ENCODE data around the gene FAM229B. TPM values are rescaled to one million over a fixed set of nuclear protein-coding genes. Genes with fewer than 3 reads are reported as not detected.
A peak's percentile ranks its signal among the peaks of the same experiment; 100 is the strongest.
"Not testable (repeated sequence)": the region's sequence is repeated elsewhere in the genome, so short reads cannot be mapped to it uniquely, and the experiment has no call there.

FAM229B gene
- total and polyA plus RNA-seq, 7 experiments from 2014 or later, result 0.70 to 14.1 (median 2.5) TPM

GRCh38 chr6:112049026-112049799 lies 38.2 kb upstream of the FAM229B start:
- no peaks in the 10 kb centered on the region for H3K9me3 ChIP-seq (ENCODE audit: control insufficient read depth in 2 of 3, low read length in 3 of 3)
- DNase-seq (no peak), ATAC-seq (no peak)
- H3K4me3 ChIP-seq (ENCODE audit: low read length), result no peak overlapping the region
- H3K27ac Mint-ChIP-seq, result no peak overlapping the region
- intact Hi-C loops (cut with micrococcal nuclease), result no loop called here
- H3K36me3 Mint-ChIP-seq, result no peaks in the 10 kb centered on the region
- H3K4me1 Mint-ChIP-seq, result peaks cover 0 to 6% (median 0%) of the 10 kb centered on the region in 7 donors
- no peaks in the 10 kb centered on the region for H3K36me3 ChIP-seq (ENCODE audit: control insufficient read depth in 2 of 3, insufficient read depth in 3 of 3, low read length in 3 of 3)
- no peaks in the 10 kb centered on the region for H3K27me3 ChIP-seq (ENCODE audit: control insufficient read depth in 2 of 2, insufficient read depth in 2 of 2, low read length in 2 of 2)
- no peaks in the 10 kb centered on the region for H3K9me3 Mint-ChIP-seq
- H3K27ac ChIP-seq (ENCODE audit: low read depth, low read length), result no peak overlapping the region
- no peak overlapping the region for H3K4me3 Mint-ChIP-seq
- POLR2A ChIA-PET, result no interaction called here
- CTCF ChIA-PET, result interaction anchor here (1.1 to 2.6 kb wide), 4 partner anchors 12 to 339 kb away, joined by 3 to 9 read pairs (median 6); no protein-coding TSS in a partner anchor
- H3K27me3 Mint-ChIP-seq, result peaks cover 0 to 3% (median 0%) of the 10 kb centered on the region in 5 donors
- no peaks in the 10 kb centered on the region for H3K4me1 ChIP-seq (ENCODE audit: control insufficient read depth in 2 of 2, insufficient read depth in 2 of 2, low read length in 2 of 2)

GRCh38 chr6:112049996-112050395 lies 37.4 kb upstream of the FAM229B start:
- no peak overlapping the region for H3K27ac ChIP-seq (ENCODE audit: low read depth, low read length)
- H3K4me1 ChIP-seq (ENCODE audit: control insufficient read depth in 2 of 2, insufficient read depth in 2 of 2, low read length in 2 of 2), result no peaks in the 10 kb centered on the region
- no peak overlapping the region for H3K27ac Mint-ChIP-seq
- POLR2A ChIA-PET, result no interaction called here
- no peak for DNase-seq
- intact Hi-C loops (cut with micrococcal nuclease), result no loop called here
- H3K4me3 Mint-ChIP-seq, result no peak overlapping the region
- no peaks in the 10 kb centered on the region for H3K27me3 ChIP-seq (ENCODE audit: control insufficient read depth in 2 of 2, insufficient read depth in 2 of 2, low read length in 2 of 2)
- H3K4me1 Mint-ChIP-seq, result peaks cover 0 to 6% (median 0%) of the 10 kb centered on the region in 7 donors
- peaks cover 0 to 5% (median 2%) of the 10 kb centered on the region in 5 donors for H3K27me3 Mint-ChIP-seq
- H3K4me3 ChIP-seq (ENCODE audit: low read length), result no peak overlapping the region
- ATAC-seq, result no peak
- no peaks in the 10 kb centered on the region for H3K9me3 ChIP-seq (ENCODE audit: control insufficient read depth in 2 of 3, low read length in 3 of 3)
- no peaks in the 10 kb centered on the region for H3K36me3 Mint-ChIP-seq
- CTCF ChIA-PET, result interaction anchor here (1.1 to 2.6 kb wide), 5 partner anchors 11 to 339 kb away, joined by 3 to 9 read pairs (median 3); no protein-coding TSS in a partner anchor
- no peaks in the 10 kb centered on the region for H3K9me3 Mint-ChIP-seq
- H3K36me3 ChIP-seq (ENCODE audit: control insufficient read depth in 2 of 3, insufficient read depth in 3 of 3, low read length in 3 of 3), result no peaks in the 10 kb centered on the region

- CTCF ChIA-PET, result interaction anchor here (1.1 to 2.6 kb wide), 4 partner anchors 40 to 340 kb away, joined by 3 to 9 read pairs (median 6); no protein-coding TSS in a partner anchor
- ATAC-seq (no peak), DNase-seq (no peak)
- peaks cover 0 to 6% (median 0%) of the 10 kb centered on the region in 7 donors for H3K4me1 Mint-ChIP-seq
- peaks cover 0 to 1% (median 0%) of the 10 kb centered on the region in 11 donors for H3K9me3 Mint-ChIP-seq
- H3K4me1 ChIP-seq (ENCODE audit: control insufficient read depth in 2 of 2, insufficient read depth in 2 of 2, low read length in 2 of 2), result no peaks in the 10 kb centered on the region
- POLR2A ChIA-PET, result interaction anchor here (0.5 kb wide), 1 partner anchor 700 kb away, joined by 3 read pairs; no protein-coding TSS in a partner anchor
- H3K27me3 ChIP-seq (ENCODE audit: control insufficient read depth in 2 of 2, insufficient read depth in 2 of 2, low read length in 2 of 2), result no peaks in the 10 kb centered on the region
- H3K36me3 Mint-ChIP-seq, result no peaks in the 10 kb centered on the region
- H3K36me3 ChIP-seq (ENCODE audit: control insufficient read depth in 2 of 3, insufficient read depth in 3 of 3, low read length in 3 of 3), result no peaks in the 10 kb centered on the region
- H3K27ac Mint-ChIP-seq, result no peak overlapping the region
- H3K27ac ChIP-seq (ENCODE audit: low read depth, low read length), result no peak overlapping the region
- H3K9me3 ChIP-seq (ENCODE audit: control insufficient read depth in 2 of 3, low read length in 3 of 3), result no peaks in the 10 kb centered on the region
- intact Hi-C loops (cut with micrococcal nuclease), result no loop called here
- no peak overlapping the region for H3K4me3 Mint-ChIP-seq
- peaks cover 0 to 7% (median 4%) of the 10 kb centered on the region in 5 donors for H3K27me3 Mint-ChIP-seq
- H3K4me3 ChIP-seq (ENCODE audit: low read length), result no peak overlapping the region
Measured at GRCh38 chr6:112050429-112050828, 37.0 kb upstream of the FAM229B start.

GRCh38 chr6:112051251-112051740 lies 36.1 kb upstream of the FAM229B start:
- H3K9me3 ChIP-seq (ENCODE audit: control insufficient read depth in 2 of 3, low read length in 3 of 3); H3K27me3 ChIP-seq (ENCODE audit: control insufficient read depth in 2 of 2, insufficient read depth in 2 of 2, low read length in 2 of 2); H3K4me3 ChIP-seq (ENCODE audit: low read length); H3K4me1 ChIP-seq (ENCODE audit: control insufficient read depth in 2 of 2, insufficient read depth in 2 of 2, low read length in 2 of 2); H3K4me3 Mint-ChIP-seq; H3K9me3 Mint-ChIP-seq; H3K27ac ChIP-seq (ENCODE audit: low read depth, low read length); DNase-seq; H3K36me3 Mint-ChIP-seq; intact Hi-C loops (cut with micrococcal nuclease); H3K4me1 Mint-ChIP-seq; ATAC-seq; H3K36me3 ChIP-seq (ENCODE audit: control insufficient read depth in 2 of 3, insufficient read depth in 3 of 3, low read length in 3 of 3); H3K27ac Mint-ChIP-seq: not testable (repeated sequence)
- CTCF ChIA-PET, result interaction anchor here (2.5 to 2.6 kb wide), 2 partner anchors 41 to 341 kb away, joined by 8 to 9 read pairs; no protein-coding TSS in a partner anchor
- H3K27me3 Mint-ChIP-seq, result peaks cover 0 to 11% (median 4%) of the 10 kb centered on the region in 5 donors
- POLR2A ChIA-PET, result interaction anchor here (0.5 kb wide), 1 partner anchor 700 kb away, joined by 3 read pairs; no protein-coding TSS in a partner anchor

- ChIA-PET CTCF (no interaction called here), POLR2A (interaction anchor here (1.2 kb wide), 1 partner anchor 9 kb away, joined by 3 read pairs; no protein-coding TSS in a partner anchor)
- Histone ChIP-seq H3K27me3 (ENCODE audit: control insufficient read depth in 2 of 2, insufficient read depth in 2 of 2, low read length in 2 of 2) (no peaks in the 10 kb centered on the region), H3K4me1 (ENCODE audit: control insufficient read depth in 2 of 2, insufficient read depth in 2 of 2, low read length in 2 of 2) (no peaks in the 10 kb centered on the region), H3K36me3 (ENCODE audit: control insufficient read depth in 2 of 3, insufficient read depth in 3 of 3, low read length in 3 of 3) (no peaks in the 10 kb centered on the region), H3K9me3 (ENCODE audit: control insufficient read depth in 2 of 3, low read length in 3 of 3) (no peaks in the 10 kb centered on the region), H3K4me3 (ENCODE audit: low read length) (no peak within 1 kb of the TSS), H3K27ac (ENCODE audit: low read depth, low read length) (no peak within 1 kb of the TSS)
- no peak for ATAC-seq
- peaks cover 0 to 5% (median 0%) of the 10 kb centered on the region in 7 donors for H3K4me1 Mint-ChIP-seq
- intact Hi-C loops (cut with micrococcal nuclease), result no loop called here
- peak within 1 kb of the TSS in 1 of 9 donors; percentile 4 for H3K27ac Mint-ChIP-seq
- H3K27me3 Mint-ChIP-seq, result peaks cover 0 to 12% (median 4%) of the 10 kb centered on the region in 5 donors
- H3K4me3 Mint-ChIP-seq, result no peak within 1 kb of the TSS
- no peaks in the 10 kb centered on the region for H3K36me3 Mint-ChIP-seq
- peaks cover 0 to 1% (median 0%) of the 10 kb centered on the region in 11 donors for H3K9me3 Mint-ChIP-seq
- DNase-seq, result no peak
Measured at GRCh38 chr6:112054001-112054400, 33.4 kb upstream of the FAM229B start, which contains the start of gene CCN6. CCN6 (plus strand) TSS chr6:112054104; CDS start chr6:112054358, 254 bp downstream.

- Mint-ChIP-seq H3K4me3 (no peak overlapping the region), H3K4me1 (no peaks in the 10 kb centered on the region), H3K36me3 (no peaks in the 10 kb centered on the region), H3K27ac (no peak overlapping the region), H3K9me3 (peaks cover 0 to 1% (median 0%) of the 10 kb centered on the region in 11 donors), H3K27me3 (peaks cover 0 to 12% (median 4%) of the 10 kb centered on the region in 5 donors)
- intact Hi-C loops (cut with micrococcal nuclease), result no loop called here
- POLR2A ChIA-PET, result interaction anchor here (1.2 kb wide), 1 partner anchor 10 kb away, joined by 3 read pairs; no protein-coding TSS in a partner anchor
- ATAC-seq (no peak), DNase-seq (no peak)
- Histone ChIP-seq H3K27me3 (ENCODE audit: control insufficient read depth in 2 of 2, insufficient read depth in 2 of 2, low read length in 2 of 2) (no peaks in the 10 kb centered on the region), H3K27ac (ENCODE audit: low read depth, low read length) (no peak overlapping the region), H3K9me3 (ENCODE audit: control insufficient read depth in 2 of 3, low read length in 3 of 3) (no peaks in the 10 kb centered on the region), H3K4me1 (ENCODE audit: control insufficient read depth in 2 of 2, insufficient read depth in 2 of 2, low read length in 2 of 2) (no peaks in the 10 kb centered on the region), H3K36me3 (ENCODE audit: control insufficient read depth in 2 of 3, insufficient read depth in 3 of 3, low read length in 3 of 3) (no peaks in the 10 kb centered on the region), H3K4me3 (ENCODE audit: low read length) (no peak overlapping the region)
- CTCF ChIA-PET, result no interaction called here
Measured at GRCh38 chr6:112054555-112055190, 32.7 kb upstream of the FAM229B start.

All from naive thymus-derived CD4-positive, alpha-beta T cell (primary cell).